Activated naive CD8-positive, alpha-beta T cell treated with anti-CD3 and anti-CD28 coated beads, Interleukin-2, amount 50 U/mL, for 24 hours (primary cell): Measurements from ENCODE around the gene SGSM2.
A peak's percentile ranks its signal among the peaks of the same experiment; 100 is the strongest.

Source experiments
- ATAC-seq: fragments of 150-1000 bp; cut with Tn5 transposase; one replicate; pipeline ENCODE4 v1.10.0; 2021
- DNase-seq: peaks from one replicate; pipeline ENCODE4 v3.0.0; 2021
- H3K27ac Mint-ChIP-seq: one replicate; pipeline ENCODE4 v1.8.0; 2021; ENCODE audit warnings: mild to moderate bottlenecking, mixed read lengths
- H3K27me3 Mint-ChIP-seq: one replicate; pipeline ENCODE4 v1.8.0; 2021; ENCODE audit warnings: mixed read lengths
- H3K36me3 Mint-ChIP-seq: one replicate; pipeline ENCODE4 v1.8.0; 2021; ENCODE audit warnings: low read depth, mixed read lengths
- H3K4me1 Mint-ChIP-seq: one replicate; pipeline ENCODE4 v1.8.0; 2021; ENCODE audit warnings: mixed read lengths
- H3K4me3 Mint-ChIP-seq: one replicate; pipeline ENCODE4 v1.8.0; 2021; ENCODE audit warnings: mild to moderate bottlenecking, moderate library complexity, mixed read lengths
- H3K9me3 Mint-ChIP-seq: one replicate; pipeline ENCODE4 v1.8.0; 2021; ENCODE audit warnings: mixed read lengths

Gene SGSM2

DNA sequence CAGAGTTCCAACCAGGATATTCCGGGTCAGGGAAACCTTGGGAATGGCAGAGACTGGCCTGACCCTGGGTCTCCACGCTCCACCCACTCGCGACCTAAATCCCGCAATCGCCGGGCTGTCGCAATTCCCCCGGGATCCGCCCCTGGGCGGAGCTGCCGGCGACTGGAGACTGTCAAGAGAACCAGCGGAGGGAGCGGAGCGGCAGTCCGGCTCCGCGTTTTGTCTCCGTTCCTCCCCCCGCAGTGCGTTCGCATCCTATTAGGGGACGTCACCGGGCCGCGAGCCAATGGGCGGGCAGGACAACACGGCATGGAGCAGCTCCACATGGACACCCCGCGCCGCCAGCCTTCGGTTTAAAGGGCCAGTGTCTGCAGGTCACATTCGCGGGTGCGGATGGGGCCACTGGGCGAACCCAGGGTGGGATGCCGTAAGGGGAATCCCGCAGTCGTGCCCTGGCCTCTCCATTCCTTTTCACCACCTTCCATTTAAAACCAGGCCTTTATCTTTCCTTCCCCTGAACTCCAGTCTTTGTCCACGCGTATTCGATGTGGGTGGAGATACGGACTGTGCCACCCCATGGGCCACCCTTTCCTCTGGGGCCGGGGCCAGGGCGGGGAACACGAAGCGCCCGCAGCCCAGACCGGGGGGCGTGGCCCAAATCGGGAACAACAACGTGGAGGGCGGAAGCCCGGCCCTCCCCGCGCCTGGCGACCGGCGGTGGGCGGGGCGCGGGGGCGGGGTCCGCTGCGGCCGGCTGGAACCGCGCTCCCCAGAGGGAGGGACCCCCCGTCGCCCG is 64.3 kb downstream of the SGSM2 start:
- Mint-ChIP-seq H3K4me1 (peaks cover 57% of the 10 kb centered on the region), H3K27me3 (no peaks in the 10 kb centered on the region), H3K9me3 (no peaks in the 10 kb centered on the region), H3K4me3 (peak overlapping the region; percentile 96), H3K27ac (peak overlapping the region; percentile 94), H3K36me3 (no peaks in the 10 kb centered on the region)
- DNase-seq (peak; percentile 99), ATAC-seq (peak; percentile 56)

DNA sequence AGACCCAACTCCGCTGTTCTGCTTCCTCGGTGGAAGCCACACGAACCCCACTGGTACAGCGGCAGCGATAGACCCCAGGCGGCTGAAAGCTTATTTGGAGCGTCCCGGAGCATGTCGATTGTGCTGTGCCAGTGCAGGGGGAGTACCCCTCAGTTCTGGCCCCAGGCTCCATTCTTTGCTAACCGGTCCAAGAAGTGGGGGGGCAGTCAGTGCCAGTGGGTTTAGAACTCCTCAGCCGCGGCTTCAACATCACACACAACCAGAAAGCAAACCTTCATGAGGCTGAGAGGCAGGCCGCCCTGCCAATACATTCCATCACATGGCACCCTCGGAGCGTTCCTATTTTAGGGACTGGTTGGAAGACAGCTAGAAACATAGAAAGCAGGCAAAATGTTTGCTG is 65.2 kb downstream of the SGSM2 start:
- no peaks in the 10 kb centered on the region for H3K27me3 Mint-ChIP-seq
- no peak for ATAC-seq
- no peaks in the 10 kb centered on the region for H3K9me3 Mint-ChIP-seq
- H3K4me1 Mint-ChIP-seq, result peaks cover 55% of the 10 kb centered on the region
- peak overlapping the region; percentile 69 for H3K4me3 Mint-ChIP-seq
- H3K36me3 Mint-ChIP-seq, result no peaks in the 10 kb centered on the region
- DNase-seq, result no peak
- peak overlapping the region; percentile 59 for H3K27ac Mint-ChIP-seq

DNA sequence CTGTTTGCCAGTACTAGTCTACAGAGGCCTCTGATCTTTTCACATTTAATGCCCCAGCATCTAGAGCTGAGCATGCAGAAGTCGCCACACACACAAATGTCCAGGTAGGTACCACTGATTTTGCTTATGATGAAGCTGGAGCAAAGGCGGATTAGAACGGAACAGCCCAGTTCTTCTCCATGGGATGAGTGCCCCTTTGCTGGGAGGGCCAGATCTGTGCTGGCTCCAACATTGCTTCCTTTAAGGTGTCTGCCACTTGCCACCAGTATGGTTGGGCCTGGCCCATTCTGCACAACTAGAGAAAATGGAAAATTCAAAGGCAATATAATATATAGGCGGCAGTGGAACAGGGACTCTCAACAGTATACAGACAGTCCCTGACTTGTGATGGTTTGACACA is 65.7 kb downstream of the SGSM2 start:
- Mint-ChIP-seq H3K4me1 (peaks cover 50% of the 10 kb centered on the region), H3K9me3 (no peaks in the 10 kb centered on the region), H3K36me3 (no peaks in the 10 kb centered on the region), H3K27me3 (no peaks in the 10 kb centered on the region), H3K4me3 (no peak overlapping the region), H3K27ac (no peak overlapping the region)
- DNase-seq (no peak), ATAC-seq (no peak)

DNA sequence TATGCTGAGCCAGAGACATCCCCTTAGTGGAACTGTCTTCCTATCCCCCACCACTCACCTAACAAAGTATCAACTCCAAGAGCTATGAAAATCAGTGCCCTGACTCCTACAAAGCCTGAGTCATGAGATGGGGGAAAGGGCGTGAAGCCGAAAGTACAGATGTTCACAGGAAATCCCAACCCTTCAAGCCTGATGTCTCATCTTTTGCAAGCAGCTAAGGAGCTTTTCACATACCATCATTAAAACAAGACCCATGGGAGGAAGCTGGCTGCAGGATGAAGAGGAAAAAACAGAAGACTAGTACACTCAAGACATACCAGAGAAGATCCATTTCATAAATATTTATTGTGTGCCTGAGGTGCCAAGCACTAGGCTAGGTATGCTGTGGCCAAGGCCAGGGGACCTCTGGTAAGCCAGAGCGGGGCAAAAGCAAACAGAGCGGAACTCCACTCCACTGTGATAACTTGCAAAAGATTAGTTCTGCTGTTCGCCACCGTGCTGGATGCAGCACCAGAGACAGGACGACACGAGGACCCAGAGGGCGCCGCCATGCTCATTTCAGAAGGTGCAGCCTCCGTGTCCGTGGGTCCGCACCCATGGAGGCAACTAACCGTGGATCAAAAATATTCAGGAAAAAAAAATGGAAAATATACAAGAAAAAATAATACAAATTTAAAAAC is 68.1 kb downstream of the SGSM2 start:
- Mint-ChIP-seq H3K4me1 (peaks cover 39% of the 10 kb centered on the region), H3K27me3 (no peaks in the 10 kb centered on the region), H3K4me3 (no peak overlapping the region), H3K27ac (no peak overlapping the region), H3K9me3 (no peaks in the 10 kb centered on the region), H3K36me3 (no peaks in the 10 kb centered on the region)
- DNase-seq (no peak), ATAC-seq (no peak)

DNA sequence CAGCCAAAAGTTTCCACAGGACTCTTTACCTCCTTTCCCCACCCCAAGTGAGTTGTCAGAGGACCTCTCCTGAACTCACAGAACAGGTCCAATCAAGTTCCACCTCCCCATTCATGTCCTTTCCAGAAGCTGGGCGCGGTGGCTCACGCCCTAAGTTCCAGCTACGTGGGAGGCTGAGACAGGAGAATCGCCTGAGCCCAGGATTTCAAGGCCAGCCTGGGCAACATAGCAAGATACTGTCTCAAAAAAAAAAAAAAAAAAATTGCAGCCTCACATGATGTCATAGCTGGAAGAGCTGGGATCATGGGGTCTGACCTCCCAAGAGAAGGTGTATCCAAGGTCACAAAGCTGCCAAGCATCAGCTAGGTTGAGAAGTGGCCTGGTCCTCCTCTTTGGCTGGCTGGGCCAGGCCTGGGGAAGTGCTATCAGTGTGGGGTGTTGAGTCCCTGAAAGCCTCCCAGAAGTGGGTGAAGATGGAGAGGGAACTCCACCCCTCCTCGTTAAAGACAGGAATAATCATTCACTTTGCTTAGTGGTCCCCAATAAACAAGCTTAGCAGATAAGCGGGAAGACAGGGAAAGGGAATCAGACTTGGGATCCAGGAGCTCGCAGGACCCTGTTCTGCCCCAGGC is 69.1 kb downstream of the SGSM2 start:
- no peaks in the 10 kb centered on the region for H3K9me3 Mint-ChIP-seq
- no peaks in the 10 kb centered on the region for H3K27me3 Mint-ChIP-seq
- no peak overlapping the region for H3K4me3 Mint-ChIP-seq
- DNase-seq (no peak), ATAC-seq (no peak)
- peaks cover 5% of the 10 kb centered on the region for H3K36me3 Mint-ChIP-seq
- H3K4me1 Mint-ChIP-seq, result peaks cover 39% of the 10 kb centered on the region
- H3K27ac Mint-ChIP-seq, result peak overlapping the region; percentile 48

DNA sequence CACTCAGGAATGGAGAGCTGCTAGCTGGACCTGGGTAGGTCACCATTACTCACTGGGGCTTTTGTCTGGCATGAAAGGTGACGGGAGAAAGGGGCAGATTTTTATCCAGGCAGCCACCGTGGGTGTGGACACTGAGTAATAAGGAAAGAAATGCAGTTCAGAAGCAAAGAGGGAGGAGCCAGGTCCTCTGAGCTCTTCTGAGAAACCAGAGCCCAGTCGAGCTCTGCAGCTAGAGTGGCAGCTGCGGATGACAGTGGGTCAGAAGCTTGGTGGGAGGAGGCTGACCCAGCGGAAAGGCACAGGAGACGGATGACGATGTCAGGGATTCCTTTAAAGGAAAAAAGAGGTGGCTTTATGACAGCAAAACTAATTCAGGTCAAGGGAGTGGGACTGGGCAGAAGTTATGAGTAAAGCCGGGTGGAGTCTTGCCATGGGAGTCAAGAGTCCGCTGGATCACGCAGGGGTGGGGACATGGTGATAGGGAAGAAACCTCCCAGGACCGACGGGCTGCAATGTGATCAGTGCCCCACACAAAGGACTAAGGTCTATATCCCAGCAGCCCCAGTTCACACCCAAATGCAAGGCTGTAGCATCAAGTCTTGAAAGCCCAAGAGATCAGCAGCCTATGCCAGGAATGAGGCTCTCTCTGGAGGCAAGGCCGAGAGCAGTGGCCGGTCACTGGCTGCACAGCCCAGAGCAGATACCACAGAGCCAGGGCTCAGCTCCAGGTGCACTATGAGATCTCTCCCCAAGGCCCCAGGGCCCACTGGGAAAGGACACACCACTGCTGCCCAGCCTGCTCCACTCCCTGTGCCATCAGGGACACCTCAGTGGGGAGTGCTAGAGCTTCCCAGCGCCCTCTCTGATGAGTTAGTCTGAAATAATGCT is 69.8 kb downstream of the SGSM2 start:
- DNase-seq (peak; percentile 19), ATAC-seq (peak; percentile 52)
- H3K27me3 Mint-ChIP-seq, result no peaks in the 10 kb centered on the region
- H3K27ac Mint-ChIP-seq, result peak overlapping the region; percentile 48
- H3K4me1 Mint-ChIP-seq, result peaks cover 35% of the 10 kb centered on the region
- H3K9me3 Mint-ChIP-seq, result no peaks in the 10 kb centered on the region
- no peak overlapping the region for H3K4me3 Mint-ChIP-seq
- H3K36me3 Mint-ChIP-seq, result peaks cover 5% of the 10 kb centered on the region

DNA sequence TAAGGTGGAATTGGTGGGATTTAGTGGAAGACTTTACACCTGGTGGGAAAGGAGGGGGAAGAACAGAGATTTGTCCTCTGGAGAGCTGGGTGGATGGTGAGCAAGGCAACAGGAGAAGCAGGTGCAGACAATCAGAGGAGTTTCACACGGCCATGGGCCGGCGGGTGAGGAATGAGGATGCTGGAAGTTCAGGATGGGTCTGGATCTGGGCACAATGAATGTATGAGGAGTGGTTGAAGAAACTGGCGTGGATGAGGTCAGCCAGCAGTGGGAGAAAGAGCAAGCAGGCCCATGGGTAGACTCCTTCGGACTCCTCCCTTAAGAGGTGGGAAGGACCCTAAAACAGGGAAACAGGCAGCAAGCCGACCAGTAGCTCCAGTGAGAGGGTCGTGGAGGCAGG is 73.7 kb downstream of the SGSM2 start:
- H3K27me3 Mint-ChIP-seq, result no peaks in the 10 kb centered on the region
- no peak for ATAC-seq
- peaks cover 16% of the 10 kb centered on the region for H3K36me3 Mint-ChIP-seq
- peaks cover 13% of the 10 kb centered on the region for H3K4me1 Mint-ChIP-seq
- no peaks in the 10 kb centered on the region for H3K9me3 Mint-ChIP-seq
- DNase-seq, result no peak
- no peak overlapping the region for H3K4me3 Mint-ChIP-seq
- H3K27ac Mint-ChIP-seq, result no peak overlapping the region

DNA sequence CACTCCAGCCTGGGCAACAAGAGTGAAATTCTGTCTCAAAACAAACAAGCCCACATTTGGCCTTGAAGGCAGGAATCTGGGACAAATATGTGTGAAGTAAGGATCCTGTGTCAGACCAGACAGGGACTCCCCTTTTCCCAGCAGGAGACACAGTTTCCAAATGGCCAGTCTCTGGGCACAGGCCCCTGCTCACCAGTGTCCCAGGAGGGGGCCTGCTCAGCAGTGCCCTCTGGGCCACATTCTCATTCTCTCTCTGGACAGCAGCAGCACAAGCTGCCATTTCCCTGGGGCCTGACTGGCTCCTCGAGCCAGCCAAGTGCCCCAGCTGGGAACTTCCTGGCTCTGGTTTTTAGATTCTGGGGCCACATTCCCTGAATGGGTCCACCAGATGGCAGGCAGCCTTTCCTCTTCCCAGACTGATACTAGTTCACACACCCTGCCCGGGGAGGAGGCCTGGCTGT is 75.3 kb downstream of the SGSM2 start:
- no peak overlapping the region for H3K4me3 Mint-ChIP-seq

DNA sequence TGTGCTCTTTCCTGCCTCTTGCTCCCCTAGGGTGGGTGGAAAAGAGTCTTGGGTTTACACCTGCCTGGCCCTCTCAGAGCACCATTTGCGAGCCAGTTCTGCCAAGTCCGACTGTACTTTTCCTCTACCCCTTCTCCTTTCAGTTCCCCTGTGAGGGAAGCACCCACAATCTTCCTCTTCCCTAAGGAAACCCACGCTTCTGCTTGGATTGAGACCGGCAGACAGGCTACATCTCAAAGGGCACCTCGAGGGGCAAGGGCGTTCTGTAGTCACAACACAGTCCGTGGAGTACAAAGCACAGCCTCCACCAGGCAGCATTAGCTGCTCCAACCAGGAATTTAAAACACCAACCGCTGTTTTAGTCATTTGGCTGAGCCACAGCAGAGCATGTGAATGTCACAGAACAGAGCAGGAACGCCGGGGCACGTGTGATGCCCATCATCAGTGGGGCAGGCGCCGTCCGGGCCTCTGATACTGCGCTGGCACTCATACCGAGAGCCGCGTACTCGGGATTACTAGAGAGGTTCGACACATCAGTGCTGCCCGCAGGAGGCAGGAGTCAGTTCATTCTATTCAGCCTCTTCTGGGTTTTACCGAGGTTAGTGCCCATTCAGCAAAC is 77.3 kb downstream of the SGSM2 start:
- Mint-ChIP-seq H3K27me3 (no peaks in the 10 kb centered on the region), H3K4me3 (no peak overlapping the region), H3K4me1 (no peaks in the 10 kb centered on the region), H3K36me3 (peaks cover 16% of the 10 kb centered on the region), H3K27ac (no peak overlapping the region), H3K9me3 (no peaks in the 10 kb centered on the region)
- DNase-seq, result no peak
- ATAC-seq, result no peak

More for the DNA sequence above, 75.3 kb downstream of the SGSM2 start:
- ATAC-seq (no peak), DNase-seq (no peak)
- peaks cover 16% of the 10 kb centered on the region for H3K36me3 Mint-ChIP-seq
- H3K27me3 Mint-ChIP-seq, result no peaks in the 10 kb centered on the region
- no peaks in the 10 kb centered on the region for H3K9me3 Mint-ChIP-seq
- H3K4me1 Mint-ChIP-seq, result no peaks in the 10 kb centered on the region
- H3K27ac Mint-ChIP-seq, result no peak overlapping the region

DNA sequence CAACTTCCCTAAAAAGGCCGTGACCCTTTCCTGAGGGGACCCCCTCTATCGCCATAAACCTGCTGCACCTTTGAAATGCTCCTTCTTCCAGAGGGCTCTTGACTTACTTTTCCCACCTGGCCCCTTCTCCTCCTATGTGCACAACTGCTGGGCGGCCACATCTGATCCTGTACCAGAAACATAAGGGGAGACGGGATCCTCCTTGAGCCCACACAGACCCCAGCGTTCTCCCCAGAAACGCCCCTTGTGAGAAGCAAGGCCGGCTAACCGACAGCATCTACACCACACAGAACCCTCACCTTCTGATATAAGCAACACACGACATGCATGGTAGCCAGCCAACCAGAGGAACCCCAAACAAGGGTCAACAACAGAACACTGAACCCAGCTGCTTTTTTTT is 77.8 kb downstream of the SGSM2 start:
- ATAC-seq, result no peak
- H3K27ac Mint-ChIP-seq, result no peak overlapping the region
- peaks cover 16% of the 10 kb centered on the region for H3K36me3 Mint-ChIP-seq
- no peaks in the 10 kb centered on the region for H3K4me1 Mint-ChIP-seq
- DNase-seq, result no peak
- no peaks in the 10 kb centered on the region for H3K9me3 Mint-ChIP-seq
- no peaks in the 10 kb centered on the region for H3K27me3 Mint-ChIP-seq
- H3K4me3 Mint-ChIP-seq, result no peak overlapping the region

DNA sequence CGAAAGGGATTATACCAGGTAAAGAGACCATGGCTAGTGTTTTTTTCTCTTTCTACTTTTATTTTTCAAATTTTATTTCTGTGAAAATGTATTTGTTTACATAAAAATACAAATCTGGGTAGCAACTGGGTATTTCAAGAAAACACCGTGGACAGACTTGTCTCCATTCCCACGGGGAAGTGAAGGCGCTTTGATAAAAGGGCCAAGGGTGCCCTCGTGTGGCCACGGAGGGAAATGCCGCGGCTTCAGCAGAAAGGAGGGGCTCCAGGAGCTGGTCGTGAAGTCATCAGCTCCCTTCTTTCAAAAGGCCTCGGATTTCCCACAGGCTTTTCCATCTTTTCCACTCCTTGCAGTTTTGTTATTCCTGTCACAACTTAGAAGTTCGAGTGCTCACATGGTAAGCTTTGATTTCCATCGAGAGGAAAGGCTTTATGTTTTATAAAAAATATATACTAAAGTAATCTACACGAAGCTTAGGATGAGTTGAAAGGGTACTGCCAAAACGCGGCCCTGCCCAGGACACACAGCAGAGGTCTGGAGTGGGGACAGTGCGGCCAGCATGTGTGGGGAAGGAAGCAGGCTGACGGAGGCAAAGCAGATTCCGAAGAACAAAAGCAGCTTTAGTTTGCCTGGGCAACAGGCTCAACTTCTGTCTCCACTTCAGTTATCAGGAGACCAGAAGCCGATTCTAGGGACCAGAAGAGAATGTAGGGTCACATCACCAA is 78.9 kb downstream of the SGSM2 start:
- no peaks in the 10 kb centered on the region for H3K9me3 Mint-ChIP-seq
- H3K4me1 Mint-ChIP-seq, result no peaks in the 10 kb centered on the region
- H3K27ac Mint-ChIP-seq, result no peak overlapping the region
- H3K27me3 Mint-ChIP-seq, result no peaks in the 10 kb centered on the region
- H3K4me3 Mint-ChIP-seq, result no peak overlapping the region
- H3K36me3 Mint-ChIP-seq, result peaks cover 10% of the 10 kb centered on the region
- peak; percentile 53 for ATAC-seq
- peak; percentile 90 for DNase-seq

DNA sequence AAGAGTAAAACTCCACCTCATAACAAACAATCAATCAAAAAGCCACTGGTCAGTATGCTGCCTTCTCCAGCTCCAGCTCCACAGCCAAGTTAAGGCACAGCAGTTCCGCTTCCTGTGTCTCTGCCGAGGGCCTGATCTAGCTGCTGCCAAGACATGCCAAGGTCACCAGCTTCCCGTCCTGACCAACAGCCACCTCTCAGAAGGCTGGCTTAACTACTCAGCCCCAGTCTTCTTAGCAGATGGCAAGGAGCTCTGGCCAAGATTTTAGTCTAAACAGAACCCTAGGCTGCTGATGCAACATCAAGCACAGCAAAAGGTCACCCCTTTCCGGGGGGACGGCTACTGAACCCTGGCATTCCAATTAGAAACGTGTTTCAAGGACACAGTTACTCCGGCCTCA is 81.3 kb downstream of the SGSM2 start:
- Mint-ChIP-seq H3K27ac (peak overlapping the region; percentile 43), H3K4me1 (no peaks in the 10 kb centered on the region), H3K36me3 (peaks cover 14% of the 10 kb centered on the region), H3K4me3 (no peak overlapping the region), H3K27me3 (no peaks in the 10 kb centered on the region), H3K9me3 (no peaks in the 10 kb centered on the region)
- no peak for ATAC-seq
- no peak for DNase-seq

DNA sequence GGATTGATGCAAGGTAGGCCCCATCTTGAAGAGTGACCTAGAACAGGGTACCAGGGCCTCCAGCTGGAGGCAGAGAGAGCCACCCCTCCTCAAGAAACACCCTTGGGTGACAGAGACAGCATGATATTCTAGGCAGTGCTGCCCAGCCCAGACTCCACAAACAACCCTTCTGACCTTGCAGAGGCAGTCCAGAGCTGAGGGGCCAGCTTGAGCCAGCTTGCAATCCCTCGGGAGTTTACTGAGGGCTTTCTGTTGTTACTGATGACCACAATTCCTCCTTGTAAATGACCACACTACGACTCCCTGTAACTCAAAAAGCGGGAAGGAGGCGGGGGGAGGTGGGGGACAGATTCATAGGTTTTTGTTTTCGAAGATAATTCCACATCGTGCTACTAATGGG is 82.2 kb downstream of the SGSM2 start:
- ATAC-seq, result no peak
- Mint-ChIP-seq H3K4me3 (no peak overlapping the region), H3K9me3 (no peaks in the 10 kb centered on the region), H3K4me1 (no peaks in the 10 kb centered on the region), H3K27me3 (no peaks in the 10 kb centered on the region), H3K36me3 (peaks cover 8% of the 10 kb centered on the region), H3K27ac (no peak overlapping the region)
- no peak for DNase-seq
